AG04449 (cell line): ENCODE data around the gene TMEM80.
"Not testable (repeated sequence)": the region's sequence is repeated elsewhere in the genome, so short reads cannot be mapped to it uniquely, and the experiment has no call there.

Experiments used
- CTCF ChIA-PET: fragments of 350-600 bp; formaldehyde crosslinking; extraction: SDS; loops from one replicate; lab custom pipeline; 2021; ENCODE audit warnings: antibody characterized with exemption; lab: Yijun Ruan, JAX
- POLR2A ChIA-PET: fragments of 400-600, 350-600 bp; formaldehyde crosslinking; extraction: SDS; loops from one replicate; lab custom pipeline; 2020; ENCODE audit warnings: antibody characterized with exemption, inconsistent platforms; lab: Yijun Ruan, JAX
- DNase-seq: peaks from one replicate; pipeline ENCODE4 v3.0.0-alpha.2; 2010; ENCODE audit warnings: low read depth, low spot score
- H3K4me3 ChIP-seq: 2 replicates; pipeline ENCODE4 v1.5.1; 2011; ENCODE audit warnings: low read depth, mild to moderate bottlenecking, control low read depth, low read length
- TF ChIP-seq, protein P1 (sequence below): IDR thresholded peaks from one replicate; pipeline ENCODE4 v1.5.1; 2011; ENCODE audit warnings: mild to moderate bottlenecking, moderate library complexity, low read length, control low read depth, inconsistent platforms; ENCODE audit not compliant: insufficient read depth; ENCODE audit errors: missing control alignments

Gene TMEM80

GRCh38 chr11:686451-687243, 9.0 kb upstream of the TMEM80 start:
- POLR2A ChIA-PET, result no interaction called here

GRCh38 chr11:687751-688150, 7.9 kb upstream of the TMEM80 start:
- no peak for DNase-seq
- TF ChIP-seq, protein P1, sequence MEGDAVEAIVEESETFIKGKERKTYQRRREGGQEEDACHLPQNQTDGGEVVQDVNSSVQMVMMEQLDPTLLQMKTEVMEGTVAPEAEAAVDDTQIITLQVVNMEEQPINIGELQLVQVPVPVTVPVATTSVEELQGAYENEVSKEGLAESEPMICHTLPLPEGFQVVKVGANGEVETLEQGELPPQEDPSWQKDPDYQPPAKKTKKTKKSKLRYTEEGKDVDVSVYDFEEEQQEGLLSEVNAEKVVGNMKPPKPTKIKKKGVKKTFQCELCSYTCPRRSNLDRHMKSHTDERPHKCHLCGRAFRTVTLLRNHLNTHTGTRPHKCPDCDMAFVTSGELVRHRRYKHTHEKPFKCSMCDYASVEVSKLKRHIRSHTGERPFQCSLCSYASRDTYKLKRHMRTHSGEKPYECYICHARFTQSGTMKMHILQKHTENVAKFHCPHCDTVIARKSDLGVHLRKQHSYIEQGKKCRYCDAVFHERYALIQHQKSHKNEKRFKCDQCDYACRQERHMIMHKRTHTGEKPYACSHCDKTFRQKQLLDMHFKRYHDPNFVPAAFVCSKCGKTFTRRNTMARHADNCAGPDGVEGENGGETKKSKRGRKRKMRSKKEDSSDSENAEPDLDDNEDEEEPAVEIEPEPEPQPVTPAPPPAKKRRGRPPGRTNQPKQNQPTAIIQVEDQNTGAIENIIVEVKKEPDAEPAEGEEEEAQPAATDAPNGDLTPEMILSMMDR, result no peak
- H3K4me3 ChIP-seq, result no peak overlapping the region
- CTCF ChIA-PET, result no interaction called here
- POLR2A ChIA-PET, result no interaction called here

More at GRCh38 chr11:686451-687243, 9.0 kb upstream of the TMEM80 start:
- no peak overlapping the region for H3K4me3 ChIP-seq
- TF ChIP-seq, protein P1, result no peak
- CTCF ChIA-PET, result no interaction called here
- no peak for DNase-seq

- no peak overlapping the region for H3K4me3 ChIP-seq
- ChIA-PET POLR2A (no interaction called here), CTCF (no interaction called here)
- TF ChIP-seq, protein P1, result no peak
- DNase-seq, result no peak
Measured at GRCh38 chr11:688681-689080, 6.9 kb upstream of the TMEM80 start.

- ChIA-PET POLR2A (no interaction called here), CTCF (no interaction called here)
Measured at GRCh38 chr11:689625-690024, 6.0 kb upstream of the TMEM80 start.

DNA sequence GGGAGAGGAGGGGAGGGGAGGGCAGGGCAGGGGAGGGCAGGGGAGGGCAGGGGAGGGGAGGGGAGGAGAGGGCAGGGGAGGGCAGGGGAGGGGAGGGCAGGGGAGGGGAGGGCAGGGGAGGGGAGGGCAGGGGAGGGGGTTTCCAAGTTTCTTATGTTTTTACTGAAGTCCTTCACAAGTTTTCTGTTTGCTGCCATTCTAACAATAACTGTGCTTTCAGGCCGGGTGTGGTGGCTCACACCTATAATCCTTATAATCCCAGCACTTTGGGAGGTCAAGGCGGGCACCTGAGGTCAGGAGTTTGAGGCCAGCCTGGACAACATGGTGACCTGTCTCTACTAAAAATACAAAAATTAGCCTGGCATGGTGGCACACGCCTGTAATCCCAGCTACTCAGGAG, 5.4 kb upstream of the TMEM80 start:
- DNase-seq, POLR2A ChIA-PET, H3K4me3 ChIP-seq: not testable (repeated sequence)
- CTCF ChIA-PET, result interaction anchor here (1.1 to 1.7 kb wide), 2 partner anchors 10 to 13 kb away, joined by 3 read pairs; no protein-coding TSS in a partner anchor

More at GRCh38 chr11:689625-690024, 6.0 kb upstream of the TMEM80 start:
- TF ChIP-seq, protein P1, result no peak
- no peak for DNase-seq
- no peak overlapping the region for H3K4me3 ChIP-seq

GRCh38 chr11:690738-691633, 4.6 kb upstream of the TMEM80 start:
- POLR2A ChIA-PET, result no interaction called here
- CTCF ChIA-PET, result interaction anchor here (1.1 to 17.1 kb wide), 4 partner anchors 11 to 33 kb away, joined by 3 to 198 read pairs (median 3); no protein-coding TSS in a partner anchor

More at GRCh38 chr11:690738-691633, 4.6 kb upstream of the TMEM80 start:
- no peak for DNase-seq
- TF ChIP-seq, protein P1, result no peak
- H3K4me3 ChIP-seq, result no peak overlapping the region
